ENCODE results near the gene CARD18. TPM values are rescaled to one million over a fixed set of nuclear protein-coding genes. Genes with fewer than 3 reads are reported as not detected.

CARD18 gene
- total RNA-seq, 1 donor: not detected

GRCh38 chr11:105167244-105167643 lies 27.7 kb upstream of the CARD18 start:
- peaks cover 2% of the 10 kb centered on the region for H3K9me3 ChIP-seq (ENCODE audit: low read depth, low read length)
- DNase-seq (ENCODE audit: insufficient read length, low spot score, missing footprints): no peak
- H3K36me3 ChIP-seq (ENCODE audit: insufficient read depth, low read length): no peaks in the 10 kb centered on the region
- no peaks in the 10 kb centered on the region for H4K20me1 ChIP-seq (ENCODE audit: insufficient read depth, low read length)
- no peak for TF ChIP-seq CTCF (IDR thresholded peaks at IDR 0.05; ENCODE audit: extremely low read depth, low read depth, low read length)
- H3K79me2 ChIP-seq (ENCODE audit: insufficient read depth, low read length): no peaks in the 10 kb centered on the region
- H3K27me3 ChIP-seq (ENCODE audit: insufficient read depth, low read length): no peaks in the 10 kb centered on the region
- no peaks in the 10 kb centered on the region for H3K4me1 ChIP-seq (ENCODE audit: insufficient read depth, low read length)
- H3K27ac ChIP-seq (ENCODE audit: low read depth, low read length): no peak overlapping the region
- H2AFZ ChIP-seq (ENCODE audit: low read length): no peak overlapping the region
- H3K4me3 ChIP-seq (ENCODE audit: insufficient read depth, low read length): no peak overlapping the region
- no peak overlapping the region for H3K4me2 ChIP-seq (ENCODE audit: insufficient read depth, low read length)

- Histone ChIP-seq H4K20me1 (ENCODE audit: insufficient read depth, low read length) (no peaks in the 10 kb centered on the region), H3K4me3 (ENCODE audit: insufficient read depth, low read length) (no peak overlapping the region), H3K36me3 (ENCODE audit: insufficient read depth, low read length) (no peaks in the 10 kb centered on the region), H3K27me3 (ENCODE audit: insufficient read depth, low read length) (no peaks in the 10 kb centered on the region), H3K79me2 (ENCODE audit: insufficient read depth, low read length) (no peaks in the 10 kb centered on the region), H3K9me3 (ENCODE audit: low read depth, low read length) (no peaks in the 10 kb centered on the region), H3K27ac (ENCODE audit: low read depth, low read length) (no peak overlapping the region), H3K4me2 (ENCODE audit: insufficient read depth, low read length) (no peak overlapping the region), H2AFZ (ENCODE audit: low read length) (no peak overlapping the region), H3K4me1 (ENCODE audit: insufficient read depth, low read length) (no peaks in the 10 kb centered on the region)
- DNase-seq (ENCODE audit: insufficient read length, low spot score, missing footprints): no peak
- no peak for TF ChIP-seq CTCF (IDR thresholded peaks at IDR 0.05; ENCODE audit: extremely low read depth, low read depth, low read length)
Observed at GRCh38 chr11:105164208-105164607, 24.6 kb upstream of the CARD18 start.

GRCh38 chr11:105162506-105162905 lies 22.9 kb upstream of the CARD18 start:
- Histone ChIP-seq H3K4me3 (ENCODE audit: insufficient read depth, low read length) (no peak overlapping the region), H3K4me1 (ENCODE audit: insufficient read depth, low read length) (no peaks in the 10 kb centered on the region), H3K36me3 (ENCODE audit: insufficient read depth, low read length) (no peaks in the 10 kb centered on the region), H3K27ac (ENCODE audit: low read depth, low read length) (no peak overlapping the region), H4K20me1 (ENCODE audit: insufficient read depth, low read length) (no peaks in the 10 kb centered on the region), H3K79me2 (ENCODE audit: insufficient read depth, low read length) (no peaks in the 10 kb centered on the region), H3K27me3 (ENCODE audit: insufficient read depth, low read length) (no peaks in the 10 kb centered on the region), H3K9me3 (ENCODE audit: low read depth, low read length) (no peaks in the 10 kb centered on the region), H3K4me2 (ENCODE audit: insufficient read depth, low read length) (no peak overlapping the region), H2AFZ (ENCODE audit: low read length) (no peak overlapping the region)
- no peak for DNase-seq (ENCODE audit: insufficient read length, low spot score, missing footprints)
- TF ChIP-seq CTCF (IDR thresholded peaks at IDR 0.05; ENCODE audit: extremely low read depth, low read depth, low read length): no peak

DNA sequence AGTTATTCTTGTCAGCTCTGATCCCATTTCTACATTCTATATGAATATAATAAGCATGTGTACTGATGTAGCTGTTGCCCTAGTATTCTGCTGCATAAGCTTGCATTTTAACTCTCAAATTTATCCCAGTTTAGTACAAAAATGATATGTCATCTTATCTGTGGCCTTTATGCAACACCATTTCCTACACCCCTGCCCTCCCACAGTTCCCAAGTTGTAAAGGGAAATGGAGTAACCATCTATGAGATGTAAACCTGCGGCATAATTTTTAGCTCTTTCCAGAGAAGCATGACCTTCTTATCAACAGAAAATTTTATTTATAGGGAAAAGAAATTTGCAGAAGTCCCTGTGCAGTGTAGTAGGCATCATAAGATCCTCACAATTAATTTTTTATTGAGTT lies 18.9 kb upstream of the CARD18 start:
- no peak overlapping the region for H3K27ac ChIP-seq (ENCODE audit: low read depth, low read length)
- H3K36me3 ChIP-seq (ENCODE audit: insufficient read depth, low read length): no peaks in the 10 kb centered on the region
- H3K9me3 ChIP-seq (ENCODE audit: low read depth, low read length): no peaks in the 10 kb centered on the region
- H3K27me3 ChIP-seq (ENCODE audit: insufficient read depth, low read length): no peaks in the 10 kb centered on the region
- DNase-seq (ENCODE audit: insufficient read length, low spot score, missing footprints): no peak
- no peak for TF ChIP-seq CTCF (IDR thresholded peaks at IDR 0.05; ENCODE audit: extremely low read depth, low read depth, low read length)
- no peak overlapping the region for H2AFZ ChIP-seq (ENCODE audit: low read length)
- H4K20me1 ChIP-seq (ENCODE audit: insufficient read depth, low read length): no peaks in the 10 kb centered on the region
- H3K4me2 ChIP-seq (ENCODE audit: insufficient read depth, low read length): no peak overlapping the region
- H3K79me2 ChIP-seq (ENCODE audit: insufficient read depth, low read length): no peaks in the 10 kb centered on the region
- no peaks in the 10 kb centered on the region for H3K4me1 ChIP-seq (ENCODE audit: insufficient read depth, low read length)
- no peak overlapping the region for H3K4me3 ChIP-seq (ENCODE audit: insufficient read depth, low read length)

Data from osteoblast (primary cell).